ENCODE measurements around the gene ZFC3H1.

Gene ZFC3H1

DNA sequence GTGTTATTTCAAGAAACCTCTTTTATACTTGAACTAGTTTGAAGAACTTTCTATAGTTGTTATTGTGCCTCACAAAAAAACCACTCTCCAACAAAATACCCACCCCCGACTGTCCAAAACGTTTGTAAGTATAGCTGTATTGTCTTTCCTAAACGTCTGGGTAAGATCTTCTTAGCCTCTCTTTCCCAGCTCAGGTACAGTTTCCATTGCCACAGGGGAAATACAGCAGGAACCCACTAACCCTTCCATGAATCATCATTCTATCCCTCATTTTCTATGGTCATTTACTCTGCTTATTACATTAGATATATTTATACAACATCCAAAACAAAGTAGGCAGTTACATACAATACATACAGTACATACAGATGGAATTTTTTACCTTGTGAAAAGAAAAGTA lies 70.8 kb downstream of the ZFC3H1 start:
- no peak overlapping the region for H3K4me2 ChIP-seq (ENCODE audit: low read length)
- no peak overlapping the region for H3K27ac ChIP-seq (ENCODE audit: low read depth, low read length)
- no peaks in the 10 kb centered on the region for H3K4me1 ChIP-seq (ENCODE audit: control insufficient read depth, low read length)
- no peaks in the 10 kb centered on the region for H4K20me1 ChIP-seq (ENCODE audit: control insufficient read depth, insufficient read depth, low read depth, low read length)
- TF ChIP-seq, protein P1, sequence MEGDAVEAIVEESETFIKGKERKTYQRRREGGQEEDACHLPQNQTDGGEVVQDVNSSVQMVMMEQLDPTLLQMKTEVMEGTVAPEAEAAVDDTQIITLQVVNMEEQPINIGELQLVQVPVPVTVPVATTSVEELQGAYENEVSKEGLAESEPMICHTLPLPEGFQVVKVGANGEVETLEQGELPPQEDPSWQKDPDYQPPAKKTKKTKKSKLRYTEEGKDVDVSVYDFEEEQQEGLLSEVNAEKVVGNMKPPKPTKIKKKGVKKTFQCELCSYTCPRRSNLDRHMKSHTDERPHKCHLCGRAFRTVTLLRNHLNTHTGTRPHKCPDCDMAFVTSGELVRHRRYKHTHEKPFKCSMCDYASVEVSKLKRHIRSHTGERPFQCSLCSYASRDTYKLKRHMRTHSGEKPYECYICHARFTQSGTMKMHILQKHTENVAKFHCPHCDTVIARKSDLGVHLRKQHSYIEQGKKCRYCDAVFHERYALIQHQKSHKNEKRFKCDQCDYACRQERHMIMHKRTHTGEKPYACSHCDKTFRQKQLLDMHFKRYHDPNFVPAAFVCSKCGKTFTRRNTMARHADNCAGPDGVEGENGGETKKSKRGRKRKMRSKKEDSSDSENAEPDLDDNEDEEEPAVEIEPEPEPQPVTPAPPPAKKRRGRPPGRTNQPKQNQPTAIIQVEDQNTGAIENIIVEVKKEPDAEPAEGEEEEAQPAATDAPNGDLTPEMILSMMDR (IDR thresholded peaks at IDR 0.05; ENCODE audit: low read depth, low read length, poor library complexity, severe bottlenecking): no peak
- no peak for TF ChIP-seq EZH2phosphoT487 (IDR thresholded peaks at IDR 0.05; ENCODE audit: borderline replicate concordance, low read length)
- H3F3A ChIP-seq (ENCODE audit: control insufficient read depth, insufficient read depth): no peaks in the 10 kb centered on the region
- no peaks in the 10 kb centered on the region for H3K9me2 ChIP-seq (replicated peaks; ENCODE audit: control insufficient read depth, low read length)
- peaks cover 6% of the 10 kb centered on the region; the same call in 1 of the 2 replicates for H3K27me3 ChIP-seq (ENCODE audit: control insufficient read depth, low read length)
- no peaks in the 10 kb centered on the region for H3K9me3 ChIP-seq (ENCODE audit: control insufficient read depth, insufficient read depth, low read length)
- H3K4me3 ChIP-seq (ENCODE audit: low read length): no peak overlapping the region
- no peaks in the 10 kb centered on the region for H3K79me2 ChIP-seq (ENCODE audit: control insufficient read depth, low read length)
- no peaks in the 10 kb centered on the region for H3K36me3 ChIP-seq (ENCODE audit: control insufficient read depth, low read length)

DNA sequence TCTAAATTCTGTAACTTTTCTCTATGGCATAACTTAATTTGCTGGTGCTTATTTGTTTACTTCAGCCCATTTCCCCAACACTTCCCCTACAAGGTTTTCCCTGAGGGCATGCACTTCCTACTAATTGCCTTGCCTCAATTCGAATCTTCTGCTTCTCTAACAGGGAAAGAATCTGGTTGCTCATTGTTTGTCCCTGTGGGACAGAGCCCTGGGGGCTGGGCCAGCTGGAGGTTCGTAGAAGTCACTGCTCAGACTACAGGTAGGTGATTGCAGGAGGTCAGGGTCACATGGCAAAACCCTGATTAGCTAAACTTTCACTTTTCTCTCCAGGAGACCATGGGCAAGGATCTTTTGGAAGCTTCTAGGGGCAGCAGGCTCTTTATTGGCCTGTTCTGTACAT lies 72.0 kb downstream of the ZFC3H1 start:
- peaks cover 6% of the 10 kb centered on the region; the same call in 1 of the 2 replicates for H3K27me3 ChIP-seq (ENCODE audit: control insufficient read depth, low read length)
- no peaks in the 10 kb centered on the region for H3K79me2 ChIP-seq (ENCODE audit: control insufficient read depth, low read length)
- no peaks in the 10 kb centered on the region for H3F3A ChIP-seq (ENCODE audit: control insufficient read depth, insufficient read depth)
- TF ChIP-seq EZH2phosphoT487 (IDR thresholded peaks at IDR 0.05; ENCODE audit: borderline replicate concordance, low read length): no peak
- TF ChIP-seq, protein P1 (IDR thresholded peaks at IDR 0.05; ENCODE audit: low read depth, low read length, poor library complexity, severe bottlenecking): no peak
- no peaks in the 10 kb centered on the region for H3K9me3 ChIP-seq (ENCODE audit: control insufficient read depth, insufficient read depth, low read length)
- no peak overlapping the region for H3K4me3 ChIP-seq (ENCODE audit: low read length)
- H3K4me1 ChIP-seq (ENCODE audit: control insufficient read depth, low read length): no peaks in the 10 kb centered on the region
- H3K9me2 ChIP-seq (replicated peaks; ENCODE audit: control insufficient read depth, low read length): no peaks in the 10 kb centered on the region
- no peak overlapping the region for H3K4me2 ChIP-seq (ENCODE audit: low read length)
- no peak overlapping the region for H3K27ac ChIP-seq (ENCODE audit: low read depth, low read length)
- no peaks in the 10 kb centered on the region for H3K36me3 ChIP-seq (ENCODE audit: control insufficient read depth, low read length)
- H4K20me1 ChIP-seq (ENCODE audit: control insufficient read depth, insufficient read depth, low read depth, low read length): no peaks in the 10 kb centered on the region

DNA sequence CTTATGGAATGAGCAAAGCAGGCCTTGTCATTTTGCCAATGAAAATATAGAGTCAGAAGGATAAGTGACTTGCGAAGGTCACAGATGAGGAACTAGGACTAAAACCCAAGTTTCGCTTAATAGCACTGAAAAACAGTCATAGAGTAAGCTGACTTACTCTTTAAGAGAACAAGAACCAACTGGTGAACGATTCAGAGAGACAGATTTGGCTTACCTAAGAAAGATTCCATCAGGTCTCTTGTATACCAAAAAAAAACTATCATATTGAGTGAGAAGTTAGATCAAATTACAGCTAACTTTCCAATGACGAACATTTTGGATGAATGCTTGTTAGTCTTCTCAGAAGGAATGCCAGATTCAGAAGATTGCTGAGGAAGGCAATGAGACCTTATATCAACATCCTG lies 74.2 kb downstream of the ZFC3H1 start:
- Histone ChIP-seq H3K4me2 (ENCODE audit: low read length) (no peak overlapping the region), H3K27me3 (ENCODE audit: control insufficient read depth, low read length) (peaks cover 3% of the 10 kb centered on the region; the same call in 1 of the 2 replicates), H3K4me3 (ENCODE audit: low read length) (no peak overlapping the region), H3K27ac (ENCODE audit: low read depth, low read length) (no peak overlapping the region), H3K9me3 (ENCODE audit: control insufficient read depth, insufficient read depth, low read length) (no peaks in the 10 kb centered on the region), H3K79me2 (ENCODE audit: control insufficient read depth, low read length) (no peaks in the 10 kb centered on the region), H3F3A (ENCODE audit: control insufficient read depth, insufficient read depth) (no peaks in the 10 kb centered on the region), H3K36me3 (ENCODE audit: control insufficient read depth, low read length) (no peaks in the 10 kb centered on the region), H4K20me1 (ENCODE audit: control insufficient read depth, insufficient read depth, low read depth, low read length) (no peaks in the 10 kb centered on the region; the same call in 1 of the 2 replicates), H3K4me1 (ENCODE audit: control insufficient read depth, low read length) (no peaks in the 10 kb centered on the region), H3K9me2 (replicated peaks; ENCODE audit: control insufficient read depth, low read length) (no peaks in the 10 kb centered on the region)
- TF ChIP-seq, protein P1 (IDR thresholded peaks at IDR 0.05; ENCODE audit: low read depth, low read length, poor library complexity, severe bottlenecking): no peak
- no peak for TF ChIP-seq EZH2phosphoT487 (IDR thresholded peaks at IDR 0.05; ENCODE audit: borderline replicate concordance, low read length)
